ENCODE data around the gene GADL1. TPM values are rescaled to one million over a fixed set of nuclear protein-coding genes. Genes with fewer than 3 reads are reported as not detected.

The GADL1 gene
- total RNA-seq, 3 donors from 2014 or later: not detected

DNA sequence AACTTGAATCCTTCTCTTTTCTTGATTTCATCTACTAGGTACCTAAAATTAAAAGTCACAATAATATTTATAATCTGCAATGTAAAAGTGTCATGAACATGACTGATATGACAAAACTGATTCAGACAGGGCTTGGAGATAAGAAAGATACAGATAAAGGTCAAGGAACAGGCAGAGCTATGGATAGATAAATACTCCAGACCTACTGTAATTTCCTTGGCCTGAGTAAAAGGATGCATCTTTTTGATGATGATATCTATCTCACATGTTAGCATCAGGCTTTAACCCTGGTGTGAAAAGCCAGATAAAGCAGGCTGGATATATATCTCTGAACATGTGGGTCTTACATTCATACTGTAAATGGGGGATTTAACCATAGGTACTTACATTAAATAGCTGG, 108.1 kb downstream of the GADL1 start:
- intact Hi-C loops (cut with DNase I, micrococcal nuclease): no loop called here
- no peaks in the 10 kb centered on the region for H3K4me1 ChIP-seq (ENCODE audit: low read depth)
- no peaks in the 10 kb centered on the region for H3K9me3 ChIP-seq
- H3K4me3 ChIP-seq: no peak overlapping the region
- DNase-seq (no peak), ATAC-seq (no peak)
- TF ChIP-seq, protein P1, sequence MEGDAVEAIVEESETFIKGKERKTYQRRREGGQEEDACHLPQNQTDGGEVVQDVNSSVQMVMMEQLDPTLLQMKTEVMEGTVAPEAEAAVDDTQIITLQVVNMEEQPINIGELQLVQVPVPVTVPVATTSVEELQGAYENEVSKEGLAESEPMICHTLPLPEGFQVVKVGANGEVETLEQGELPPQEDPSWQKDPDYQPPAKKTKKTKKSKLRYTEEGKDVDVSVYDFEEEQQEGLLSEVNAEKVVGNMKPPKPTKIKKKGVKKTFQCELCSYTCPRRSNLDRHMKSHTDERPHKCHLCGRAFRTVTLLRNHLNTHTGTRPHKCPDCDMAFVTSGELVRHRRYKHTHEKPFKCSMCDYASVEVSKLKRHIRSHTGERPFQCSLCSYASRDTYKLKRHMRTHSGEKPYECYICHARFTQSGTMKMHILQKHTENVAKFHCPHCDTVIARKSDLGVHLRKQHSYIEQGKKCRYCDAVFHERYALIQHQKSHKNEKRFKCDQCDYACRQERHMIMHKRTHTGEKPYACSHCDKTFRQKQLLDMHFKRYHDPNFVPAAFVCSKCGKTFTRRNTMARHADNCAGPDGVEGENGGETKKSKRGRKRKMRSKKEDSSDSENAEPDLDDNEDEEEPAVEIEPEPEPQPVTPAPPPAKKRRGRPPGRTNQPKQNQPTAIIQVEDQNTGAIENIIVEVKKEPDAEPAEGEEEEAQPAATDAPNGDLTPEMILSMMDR (IDR thresholded peaks at IDR 0.05): no peak
- H3K36me3 ChIP-seq (ENCODE audit: low read depth): no peaks in the 10 kb centered on the region

DNA sequence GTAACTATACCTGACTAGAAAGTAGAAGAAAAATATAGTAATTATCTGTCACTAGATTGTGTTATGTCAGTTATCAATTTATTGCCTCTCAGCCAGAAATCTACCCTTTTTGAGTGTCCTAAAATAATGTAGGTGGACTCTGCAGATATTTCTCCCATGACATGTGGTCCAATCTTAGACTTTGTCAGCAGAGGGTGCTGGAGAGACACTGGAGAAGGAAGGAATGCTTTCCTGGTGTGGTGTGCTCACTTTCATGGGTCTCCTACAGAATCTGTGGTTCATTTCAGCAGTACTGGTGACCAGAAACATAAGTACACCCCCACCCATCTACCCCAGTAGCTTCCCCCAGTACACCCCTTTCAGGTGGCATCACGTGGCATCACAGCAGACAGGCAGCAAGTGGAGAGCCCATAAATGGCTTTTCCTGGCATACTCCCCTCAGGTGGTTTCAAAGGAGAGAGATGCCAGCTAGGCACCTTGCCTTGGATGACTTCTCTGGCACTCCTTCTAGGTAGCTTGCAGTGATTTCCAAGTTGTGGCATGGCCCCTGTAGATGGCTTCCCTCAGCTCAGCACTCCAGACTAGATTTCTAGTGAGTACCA, 114.7 kb downstream of the GADL1 start:
- TF ChIP-seq, protein P1 (IDR thresholded peaks at IDR 0.05): no peak
- H3K4me1 ChIP-seq (ENCODE audit: low read depth): no peaks in the 10 kb centered on the region
- peak; percentile 61 for ATAC-seq
- intact Hi-C loops (cut with DNase I, micrococcal nuclease): no loop called here
- peak in 1 of 3 donors; percentile 49 for DNase-seq
- H3K4me3 ChIP-seq: no peak overlapping the region
- no peaks in the 10 kb centered on the region for H3K36me3 ChIP-seq (ENCODE audit: low read depth)
- no peaks in the 10 kb centered on the region for H3K9me3 ChIP-seq

DNA sequence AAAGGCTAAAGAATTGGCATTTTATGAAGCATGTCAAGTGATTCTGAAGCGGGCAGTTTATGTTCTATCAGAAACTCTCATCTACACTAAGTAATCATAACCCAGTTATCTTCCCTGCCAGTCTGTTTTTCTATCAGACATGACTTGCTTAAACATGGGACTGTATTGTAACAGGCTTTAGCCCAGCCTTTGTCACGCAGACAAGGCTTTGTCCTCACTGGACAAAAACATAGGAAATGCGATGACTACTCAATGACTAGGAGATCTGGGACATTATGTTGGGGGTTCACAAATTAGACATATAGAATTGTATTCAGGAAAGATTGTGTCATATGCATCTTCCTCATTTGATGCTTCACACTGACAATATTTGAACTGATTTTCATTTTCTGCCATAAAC, 115.5 kb downstream of the GADL1 start:
- Histone ChIP-seq H3K9me3 (no peaks in the 10 kb centered on the region), H3K36me3 (ENCODE audit: low read depth) (no peaks in the 10 kb centered on the region), H3K4me1 (ENCODE audit: low read depth) (no peaks in the 10 kb centered on the region), H3K4me3 (no peak overlapping the region)
- intact Hi-C loops (cut with DNase I, micrococcal nuclease): no loop called here
- TF ChIP-seq, protein P1 (IDR thresholded peaks at IDR 0.05): no peak
- ATAC-seq (no peak), DNase-seq (no peak)

DNA sequence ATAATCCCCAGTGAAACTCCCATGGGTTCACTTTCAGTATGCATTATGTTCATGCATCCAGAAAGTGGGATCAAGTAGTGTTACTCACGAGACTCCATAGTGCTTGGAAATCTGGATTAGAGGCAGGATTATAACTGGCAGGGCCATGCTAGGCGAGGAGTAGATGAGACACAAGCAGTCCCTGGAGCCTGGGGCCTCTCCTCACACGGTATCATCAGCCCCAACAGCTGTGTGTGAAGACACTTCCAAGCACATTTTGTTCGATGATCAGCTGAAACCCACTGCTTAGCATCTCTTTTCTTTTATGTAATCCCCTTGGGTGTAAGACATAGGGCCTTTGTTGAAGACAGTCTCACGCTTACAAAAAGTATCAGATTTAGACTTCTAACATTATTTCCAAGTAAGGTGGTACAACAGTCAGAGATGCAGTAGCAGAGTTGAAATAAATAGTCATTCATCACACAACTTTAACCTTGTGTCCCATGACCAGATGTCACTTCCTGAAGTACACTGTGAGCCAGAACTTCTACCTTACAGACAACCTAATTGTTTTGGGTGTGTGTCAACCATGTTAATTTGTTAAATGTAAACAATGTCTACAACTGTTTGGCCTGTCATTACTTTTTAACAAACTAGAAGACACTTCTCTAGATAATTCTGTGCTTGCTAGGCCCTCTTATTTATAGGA, 116.9 kb downstream of the GADL1 start:
- no peaks in the 10 kb centered on the region for H3K9me3 ChIP-seq
- DNase-seq (no peak), ATAC-seq (no peak)
- intact Hi-C loops (cut with DNase I, micrococcal nuclease): no loop called here
- H3K4me1 ChIP-seq (ENCODE audit: low read depth): no peaks in the 10 kb centered on the region
- no peak overlapping the region for H3K4me3 ChIP-seq
- TF ChIP-seq, protein P1 (IDR thresholded peaks at IDR 0.05): no peak
- no peaks in the 10 kb centered on the region for H3K36me3 ChIP-seq (ENCODE audit: low read depth)

DNA sequence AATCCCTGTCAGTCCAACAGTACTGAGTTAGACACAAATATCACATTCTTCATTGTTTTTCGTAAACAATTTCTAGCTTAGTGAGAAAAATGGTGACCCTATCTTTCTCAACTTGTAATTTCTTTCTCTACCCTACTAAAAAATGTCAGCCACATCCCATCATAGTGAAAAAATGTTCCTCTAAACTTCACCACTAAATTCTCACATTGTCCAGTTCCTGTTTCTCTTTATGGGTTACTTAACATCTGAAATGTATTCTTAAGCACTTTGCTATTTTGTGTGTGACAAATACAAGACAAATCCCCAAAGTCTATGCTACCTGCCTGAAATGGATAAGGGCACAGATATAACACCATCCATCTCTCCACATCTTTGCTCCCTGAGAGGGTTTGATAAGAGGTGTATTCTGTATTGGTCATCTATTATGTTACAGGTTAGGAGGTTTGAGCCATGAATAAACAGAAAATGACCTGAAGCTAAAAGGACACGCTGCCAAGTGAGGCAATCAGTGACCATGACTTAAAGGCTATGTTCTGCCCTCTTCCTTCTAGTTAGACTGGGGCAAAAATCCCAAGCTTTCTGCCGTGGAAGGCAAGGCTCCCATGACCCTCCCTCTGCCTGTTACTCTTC, 118.2 kb downstream of the GADL1 start:
- no peaks in the 10 kb centered on the region for H3K9me3 ChIP-seq
- no peaks in the 10 kb centered on the region for H3K4me1 ChIP-seq (ENCODE audit: low read depth)
- H3K4me3 ChIP-seq: no peak overlapping the region
- TF ChIP-seq, protein P1 (IDR thresholded peaks at IDR 0.05): no peak
- no peak for ATAC-seq
- DNase-seq: no peak
- no peaks in the 10 kb centered on the region for H3K36me3 ChIP-seq (ENCODE audit: low read depth)
- intact Hi-C loops (cut with DNase I, micrococcal nuclease): no loop called here

Measured in mucosa of descending colon (tissue), 3 donors.